BE2C (cell line): Measurements from ENCODE around the gene SYT1.

Experiments
- DNase-seq: peaks from one replicate; pipeline ENCODE4 v3.0.0-alpha.2; 2020
- H3K27me3 ChIP-seq: fragments of 250-450 bp; sonication (Bioruptor Pico); 2 replicates; pipeline ENCODE4 v1.5.1; 2020; ENCODE audit warnings: mild to moderate bottlenecking
- H3K36me3 ChIP-seq: fragments of 250-450 bp; sonication (Bioruptor Pico); 2 replicates; pipeline ENCODE4 v1.5.1; 2020; ENCODE audit warnings: mild to moderate bottlenecking
- H3K4me1 ChIP-seq: fragments of 250-450 bp; sonication (Bioruptor Pico); 2 replicates; pipeline ENCODE4 v1.5.1; 2020
- H3K4me3 ChIP-seq: 2 replicates; pipeline ENCODE4 v1.5.1; 2011; ENCODE audit warnings: low read depth, low read length
- H3K9me3 ChIP-seq: fragments of 250-450 bp; sonication (Bioruptor Pico); 2 replicates; pipeline ENCODE4 v1.5.1; 2020
- TF ChIP-seq, protein P1 (sequence below): IDR thresholded peaks from 2 replicates; pipeline ENCODE4 v1.5.1; 2012; ENCODE audit warnings: mild to moderate bottlenecking, low read depth, low read length

Gene SYT1

DNA sequence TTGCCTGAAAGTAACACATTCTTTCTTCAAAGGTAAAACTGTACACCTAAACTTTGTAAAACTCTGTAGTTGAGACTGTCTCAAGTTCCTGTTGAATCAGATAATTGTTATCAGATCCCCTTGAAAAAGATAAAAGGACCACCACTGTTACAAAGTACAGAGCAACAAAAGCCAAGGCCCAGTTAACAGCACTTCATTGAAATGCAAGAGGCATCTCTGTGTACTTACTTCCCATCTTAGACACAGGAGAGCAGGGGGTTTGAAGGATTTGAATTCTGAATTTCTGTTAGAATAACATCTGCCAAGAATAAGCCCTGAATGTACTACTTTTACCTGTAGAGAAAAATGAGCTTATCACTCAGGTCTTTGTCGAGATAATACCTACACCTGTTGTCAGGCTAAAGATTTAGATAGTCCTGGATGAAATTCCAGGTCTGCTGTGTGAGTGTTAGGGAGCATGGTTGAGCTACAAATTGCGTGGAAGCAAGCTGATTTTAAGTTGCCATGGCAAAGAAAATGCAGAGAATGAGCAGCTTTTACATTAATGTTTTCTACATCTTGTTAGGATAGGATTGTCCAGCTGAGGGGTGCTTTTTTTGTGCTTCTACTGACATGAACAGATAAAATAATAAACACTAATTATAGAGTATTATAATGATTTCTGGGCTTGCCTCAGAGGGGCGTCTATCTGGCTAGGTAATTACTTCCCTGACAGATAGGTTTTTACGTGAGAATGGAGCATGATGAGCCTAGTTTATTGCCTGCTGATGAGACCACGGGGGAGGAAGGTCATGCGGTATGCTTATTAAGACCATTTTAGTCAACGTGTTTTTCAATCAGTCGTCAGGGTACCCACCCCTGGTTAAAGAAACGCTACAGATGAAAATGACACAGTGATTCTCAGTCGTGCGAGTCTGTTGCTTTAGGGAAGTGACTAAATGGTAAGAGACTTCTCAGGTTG lies 517.0 kb downstream of the SYT1 start:
- Histone ChIP-seq H3K4me3 (no peak overlapping the region), H3K27me3 (no peaks in the 10 kb centered on the region), H3K4me1 (peaks cover 5% of the 10 kb centered on the region; the same call in 1 of the 2 replicates), H3K36me3 (no peaks in the 10 kb centered on the region; the same call in none of the 2 replicates), H3K9me3 (no peaks in the 10 kb centered on the region)
- TF ChIP-seq, protein P1, sequence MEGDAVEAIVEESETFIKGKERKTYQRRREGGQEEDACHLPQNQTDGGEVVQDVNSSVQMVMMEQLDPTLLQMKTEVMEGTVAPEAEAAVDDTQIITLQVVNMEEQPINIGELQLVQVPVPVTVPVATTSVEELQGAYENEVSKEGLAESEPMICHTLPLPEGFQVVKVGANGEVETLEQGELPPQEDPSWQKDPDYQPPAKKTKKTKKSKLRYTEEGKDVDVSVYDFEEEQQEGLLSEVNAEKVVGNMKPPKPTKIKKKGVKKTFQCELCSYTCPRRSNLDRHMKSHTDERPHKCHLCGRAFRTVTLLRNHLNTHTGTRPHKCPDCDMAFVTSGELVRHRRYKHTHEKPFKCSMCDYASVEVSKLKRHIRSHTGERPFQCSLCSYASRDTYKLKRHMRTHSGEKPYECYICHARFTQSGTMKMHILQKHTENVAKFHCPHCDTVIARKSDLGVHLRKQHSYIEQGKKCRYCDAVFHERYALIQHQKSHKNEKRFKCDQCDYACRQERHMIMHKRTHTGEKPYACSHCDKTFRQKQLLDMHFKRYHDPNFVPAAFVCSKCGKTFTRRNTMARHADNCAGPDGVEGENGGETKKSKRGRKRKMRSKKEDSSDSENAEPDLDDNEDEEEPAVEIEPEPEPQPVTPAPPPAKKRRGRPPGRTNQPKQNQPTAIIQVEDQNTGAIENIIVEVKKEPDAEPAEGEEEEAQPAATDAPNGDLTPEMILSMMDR, result no peak
- no peak for DNase-seq

- DNase-seq, result no peak
- TF ChIP-seq, protein P1, result no peak
- no peaks in the 10 kb centered on the region for H3K27me3 ChIP-seq
Observed at GRCh38 chr12:79384551-79384950, 520.0 kb downstream of the SYT1 start.

DNA sequence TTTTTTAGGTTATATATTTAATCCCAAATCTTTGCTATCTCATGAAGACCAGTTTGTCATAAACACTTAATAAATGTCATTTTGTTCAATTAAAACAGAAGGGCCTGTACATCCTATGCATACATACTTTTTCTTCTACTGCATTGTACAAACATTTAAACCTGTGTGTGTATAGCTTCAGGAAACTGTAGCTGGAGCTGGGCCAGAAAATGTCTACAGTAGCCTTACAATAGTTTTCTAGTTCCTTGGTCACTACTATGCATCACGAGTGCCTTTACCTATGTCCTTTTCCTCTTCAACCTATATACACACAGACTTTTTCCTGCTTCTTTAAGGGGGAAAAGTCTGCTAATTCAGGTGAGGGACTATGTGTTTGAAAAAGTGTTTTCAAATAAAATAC lies 523.4 kb downstream of the SYT1 start:
- Histone ChIP-seq H3K27me3 (no peaks in the 10 kb centered on the region), H3K4me3 (no peak overlapping the region), H3K36me3 (no peaks in the 10 kb centered on the region; the same call in 1 of the 2 replicates), H3K9me3 (no peaks in the 10 kb centered on the region), H3K4me1 (no peaks in the 10 kb centered on the region; the same call in 1 of the 2 replicates)
- DNase-seq, result no peak
- TF ChIP-seq, protein P1, result no peak

More at GRCh38 chr12:79384551-79384950, 520.0 kb downstream of the SYT1 start:
- Histone ChIP-seq H3K4me1 (no peaks in the 10 kb centered on the region; the same call in none of the 2 replicates), H3K9me3 (no peaks in the 10 kb centered on the region), H3K4me3 (no peak overlapping the region), H3K36me3 (no peaks in the 10 kb centered on the region; the same call in none of the 2 replicates)

DNA sequence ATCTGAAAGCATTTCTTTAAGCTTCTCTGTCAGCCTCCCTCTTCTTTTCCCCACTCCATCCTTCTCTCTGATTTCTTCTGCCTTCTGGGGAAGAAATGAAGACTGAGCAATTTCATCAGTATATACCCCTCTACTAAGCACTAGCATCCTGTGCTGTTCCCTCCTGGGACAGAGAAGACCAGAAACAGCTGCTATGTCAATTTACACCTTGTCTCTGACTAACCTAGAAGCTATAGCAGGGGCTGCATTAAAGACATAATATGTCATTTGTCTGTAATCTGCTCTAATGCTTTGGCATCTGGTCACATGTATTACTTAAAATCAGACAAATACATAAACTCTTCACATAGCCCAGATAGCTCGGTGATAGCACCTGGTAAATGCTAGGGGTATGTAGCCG lies 529.3 kb downstream of the SYT1 start:
- Histone ChIP-seq H3K27me3 (no peaks in the 10 kb centered on the region), H3K36me3 (peaks cover 3% of the 10 kb centered on the region), H3K4me3 (no peak overlapping the region), H3K4me1 (peaks cover 10% of the 10 kb centered on the region; the same call in 1 of the 2 replicates), H3K9me3 (no peaks in the 10 kb centered on the region)
- TF ChIP-seq, protein P1, result no peak
- no peak for DNase-seq

DNA sequence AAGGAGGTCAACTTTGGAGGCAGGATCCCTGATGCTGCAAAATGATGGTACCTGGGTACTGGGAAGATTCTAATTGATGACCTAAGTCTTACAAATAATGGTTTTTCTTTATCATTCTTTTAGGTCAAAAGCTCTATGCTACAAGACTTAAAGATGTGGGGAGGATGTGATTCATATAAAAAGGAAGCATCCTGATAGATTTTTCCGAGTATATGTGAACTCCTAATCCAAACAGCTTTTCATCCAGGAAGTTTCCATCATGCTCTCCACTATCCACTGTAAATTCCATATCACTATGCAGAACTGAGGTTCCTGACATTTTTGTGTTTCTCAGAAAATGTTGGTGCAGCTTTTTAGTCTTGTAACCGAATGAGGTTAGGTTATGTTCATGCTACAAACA lies 533.0 kb downstream of the SYT1 start:
- TF ChIP-seq, protein P1, result no peak
- Histone ChIP-seq H3K4me3 (no peak overlapping the region), H3K4me1 (peaks cover 12% of the 10 kb centered on the region; the same call in 1 of the 2 replicates), H3K27me3 (no peaks in the 10 kb centered on the region), H3K9me3 (no peaks in the 10 kb centered on the region), H3K36me3 (peaks cover 6% of the 10 kb centered on the region; the same call in 1 of the 2 replicates)
- no peak for DNase-seq

- TF ChIP-seq, protein P1, result no peak
- Histone ChIP-seq H3K4me1 (peaks cover 12% of the 10 kb centered on the region; the same call in 1 of the 2 replicates), H3K4me3 (no peak overlapping the region), H3K27me3 (no peaks in the 10 kb centered on the region), H3K36me3 (peaks cover 11% of the 10 kb centered on the region; the same call in 1 of the 2 replicates), H3K9me3 (no peaks in the 10 kb centered on the region)
- no peak for DNase-seq
Observed at GRCh38 chr12:79400481-79400880, 535.9 kb downstream of the SYT1 start.
